Adrenal gland (tissue), 12 donors: Measurements from ENCODE around the gene DUSP2. TPM values are rescaled to one million over a fixed set of nuclear protein-coding genes. Genes with fewer than 3 reads are reported as not detected.

ENCODE experiments used
- DNase-seq, 7 donors: peaks; one replicate each; pipeline ENCODE4 v3.0.0-alpha.2; 2019 to 2020
- H3K27ac ChIP-seq, 5 donors: fragments of 200-600 bp; sonication (generic) in 4 of 5; 1 replicate in 3 of 5; 2 replicates in 2 of 5; pipeline versions ENCODE4 v1.5.1 to v1.8.0; 2016 to 2020; ENCODE audit warnings: mild to moderate bottlenecking in 1 of 5
- H3K27me3 ChIP-seq: fragments of 200-600 bp; 2 replicates; pipeline ENCODE4 v1.8.0; 2021
- H3K36me3 ChIP-seq, 2 donors: fragments of 200-600 bp; replicated peaks in 1 of 2; 1 replicate in 1 of 2; 2 replicates in 1 of 2; pipeline versions ENCODE4 v1.5.1 to v1.8.0; 2018 to 2022
- H3K4me1 ChIP-seq, 2 donors: fragments of 200-600 bp; replicated peaks in 1 of 2; 1 replicate in 1 of 2; 2 replicates in 1 of 2; pipeline versions ENCODE4 v1.5.1 to v1.8.0; 2018 to 2021
- H3K4me3 ChIP-seq, 4 donors: fragments of 200-600 bp; sonication (generic) in 3 of 4; one replicate each; pipeline ENCODE4 v1.5.1; 2016 to 2018
- H3K9me3 ChIP-seq, 3 donors: fragments of 200-600 bp; sonication (generic) in 1 of 3; replicated peaks in 1 of 3; 1 replicate in 2 of 3; 2 replicates in 1 of 3; pipeline versions ENCODE4 v1.5.1 to v1.8.0; 2016 to 2021
- CTCF ChIP-seq, 6 experiments: fragments of 450-650 bp in 4 of 6; fragments of 200-600 bp in 2 of 6; sonication (generic) in 1 of 6; IDR thresholded peaks; 1 replicate in 5 of 6; 2 replicates in 1 of 6; pipeline versions ENCODE4 v1.5.1 to v1.8.0; 2016 to 2021; ENCODE audit warnings: antibody characterized with exemption in 6 of 6, mild to moderate bottlenecking in 2 of 6, moderate library complexity in 1 of 6
- POLR2A ChIP-seq, 2 donors: fragments of 450-650 bp; IDR thresholded peaks; one replicate each; pipeline ENCODE4 v1.6.1; 2017; ENCODE audit warnings: antibody characterized with exemption in 2 of 2, mild to moderate bottlenecking in 2 of 2, moderate library complexity in 1 of 2
- WGBS, 4 donors: extraction: QIAGEN DNeasy Blood & Tissue Kit in 2 of 4; methylation state at CpG; one replicate each; pipeline versions ENCODE4 v1.1.5 to v1.1.7; 2013 to 2017; 5-methylcytosine and 5-hydroxymethylcytosine counted together
- intact Hi-C, 2 donors: fragments of 100-400 bp; cut with DNase I; formaldehyde crosslinking; loops; one replicate each; pipeline versions ENCODE4 v1.14.1 to v1.15.0; 2022 to 2023
- polyA plus RNA-seq, 3 donors: library from polyadenylated mRNA; stranded (reverse); fragments of 200-250 nt in 2 of 3; fragments of 350-450 nt in 1 of 3; fragmentation: Illumina TruSeq in 1 of 3; extraction: RNeasy Lipid Tissue Mini Kit (QIAGEN cat#74804) in 1 of 3; gene quantifications; one replicate each; pipeline ENCODE4 v1.2.3, GENCODE V29; 2013 to 2014
- total RNA-seq, 9 donors: library from RNA; depleted of rRNA in 4 of 9; stranded (reverse); fragments of >200 nt in 4 of 9; fragments of 120-200 nt in 1 of 9; fragmentation: NEBNext Ultra II Directional in 1 of 9; extraction: Animal tissue kit (Norgen Biotek cat#: 25700) in 1 of 9; gene quantifications; one replicate each; pipeline versions ENCODE4 v1.1.0 to v1.2.4, GENCODE V29; 2013 to 2023
- donor health status: healthy with polysubstance abuse.
- donor health status: Bipolar disorder and iron deficiency.
- donor health status: DM: yes; HTN: yes; CAD: no.
- donor health status: DM: no; HTN: no; CAD: no.
- donor health status: DM: no; HTN: no; CAD: no.
- donor health status: DM: yes; HTN: yes; CAD: no.

The DUSP2 gene
- total and polyA plus RNA-seq, 12 donors = 0.48 to 4.7 (median 1.9) TPM

GRCh38 chr2:96120091-96120720, 25.0 kb downstream of the DUSP2 start:
- no peak for TF ChIP-seq CTCF (IDR thresholded peaks at IDR 0.05)
- no peak for TF ChIP-seq POLR2A (IDR thresholded peaks at IDR 0.05)
- no peak for DNase-seq
- Histone ChIP-seq H3K27me3 (peaks cover 23% of the 10 kb centered on the region), H3K4me3 (no peak overlapping the region), H3K27ac (no peak overlapping the region), H3K9me3 (no peaks in the 10 kb centered on the region), H3K36me3 (no peaks in the 10 kb centered on the region), H3K4me1 (peaks cover 7 to 8% of the 10 kb centered on the region in 2 donors)
- WGBS, 4 donors = 57 to 62% (median 58%) methylated on average over 9 to 11 of the region's 11 CpGs
- intact Hi-C loops = no loop called here

- H3K4me3 ChIP-seq = no peak overlapping the region
- H3K36me3 ChIP-seq = no peaks in the 10 kb centered on the region
- no peaks in the 10 kb centered on the region for H3K9me3 ChIP-seq
- H3K27me3 ChIP-seq = peaks cover 23% of the 10 kb centered on the region
- intact Hi-C loops = loop anchor here in 1 of 2 donors (5.0 to 10.0 kb wide), 2 partner anchors 95 to 122 kb away; no protein-coding TSS in a partner anchor
- no peak for TF ChIP-seq CTCF (IDR thresholded peaks at IDR 0.05)
- no peak for TF ChIP-seq POLR2A (IDR thresholded peaks at IDR 0.05)
- WGBS, 4 donors = 92 to 100% (median 94%) methylated on average over 1 to 5 of the region's 5 CpGs
- no peak overlapping the region for H3K27ac ChIP-seq
- H3K4me1 ChIP-seq = peaks cover 7 to 8% of the 10 kb centered on the region in 2 donors
- no peak for DNase-seq
Observed at GRCh38 chr2:96119389-96119751, 25.9 kb downstream of the DUSP2 start.

GRCh38 chr2:96118698-96119388, 26.4 kb downstream of the DUSP2 start:
- no peak for DNase-seq
- intact Hi-C loops = loop anchor here in 1 of 2 donors (5.0 to 10.0 kb wide), 2 partner anchors 94 to 122 kb away; no protein-coding TSS in a partner anchor
- H3K36me3 ChIP-seq = no peaks in the 10 kb centered on the region
- WGBS, 4 donors = 94 to 100% (median 96%) methylated on average over 2 to 13 of the region's 13 CpGs
- H3K9me3 ChIP-seq = no peaks in the 10 kb centered on the region
- TF ChIP-seq CTCF (IDR thresholded peaks at IDR 0.05) (no peak), POLR2A (IDR thresholded peaks at IDR 0.05) (no peak)
- no peak overlapping the region for H3K27ac ChIP-seq
- H3K4me3 ChIP-seq = no peak overlapping the region
- peaks cover 7 to 8% of the 10 kb centered on the region in 2 donors for H3K4me1 ChIP-seq
- H3K27me3 ChIP-seq = peaks cover 23% of the 10 kb centered on the region

GRCh38 chr2:96117701-96118588, 27.3 kb downstream of the DUSP2 start:
- 51 to 58% (median 53%) methylated on average over 12 to 17 of the region's 17 CpGs for WGBS, 4 donors
- Histone ChIP-seq H3K9me3 (no peaks in the 10 kb centered on the region), H3K27ac (no peak overlapping the region), H3K36me3 (no peaks in the 10 kb centered on the region), H3K4me3 (no peak overlapping the region), H3K27me3 (peaks cover 23% of the 10 kb centered on the region), H3K4me1 (peaks cover 7 to 8% of the 10 kb centered on the region in 2 donors)
- no peak for DNase-seq
- TF ChIP-seq POLR2A (IDR thresholded peaks at IDR 0.05) (no peak), CTCF (IDR thresholded peaks at IDR 0.05) (no peak)
- intact Hi-C loops = loop anchor here in 1 of 2 donors (5.0 to 10.0 kb wide), 2 partner anchors 93 to 121 kb away; no protein-coding TSS in a partner anchor
